Transverse colon (tissue), 4 donors: Measurements from ENCODE around the gene CEP250. TPM values are rescaled to one million over a fixed set of nuclear protein-coding genes. Genes with fewer than 3 reads are reported as not detected.

Source experiments
- DNase-seq: peaks from one replicate; pipeline ENCODE4 v3.0.0-alpha.2; 2019
- H3K27ac ChIP-seq, 4 donors: fragments of 200-600 bp; sonication (generic); 2 replicates each; pipeline ENCODE4 v1.5.1; 2016 to 2018; ENCODE audit warnings: inconsistent platforms in 4 of 4
- H3K27me3 ChIP-seq: fragments of 200-600 bp; sonication (generic); 2 replicates; pipeline ENCODE4 v1.5.1; 2017; ENCODE audit warnings: inconsistent platforms
- H3K36me3 ChIP-seq, 4 donors: fragments of 200-600 bp; sonication (generic); 2 replicates each; pipeline ENCODE4 v1.5.1; 2017 to 2019; ENCODE audit warnings: inconsistent platforms in 4 of 4
- H3K4me1 ChIP-seq, 4 donors: fragments of 200-600 bp; sonication (generic); 2 replicates each; pipeline ENCODE4 v1.5.1; 2017 to 2020; ENCODE audit warnings: inconsistent platforms in 4 of 4
- H3K4me3 ChIP-seq, 4 donors: fragments of 200-600 bp; sonication (generic); 1 replicate in 1 of 4; 2 replicates in 3 of 4; pipeline versions ENCODE4 v1.5.1 to v1.6.1; 2017 to 2019; ENCODE audit warnings: inconsistent platforms in 4 of 4
- H3K9me3 ChIP-seq, 2 donors: fragments of 200-600 bp; sonication (generic); 2 replicates each; pipeline ENCODE4 v1.5.1; 2017 to 2019; ENCODE audit warnings: inconsistent platforms in 2 of 2
- EP300 ChIP-seq: sonication (generic); formaldehyde crosslinking; IDR thresholded peaks from one replicate; pipeline ENCODE4 v1.6.1; 2017; ENCODE audit warnings: antibody characterized with exemption, low read depth
- POLR2A ChIP-seq: fragments of 450-650 bp; IDR thresholded peaks from one replicate; pipeline ENCODE4 v1.6.1; 2016; ENCODE audit warnings: antibody characterized with exemption, mild to moderate bottlenecking, moderate library complexity
- POLR2AphosphoS5 ChIP-seq, 3 donors: sonication (generic); formaldehyde crosslinking; IDR thresholded peaks; one replicate each; pipeline ENCODE4 v1.6.1; 2016; ENCODE audit warnings: antibody characterized with exemption in 3 of 3
- WGBS, 2 donors: methylation state at CpG; one replicate each; pipeline ENCODE4 v1.1.5; 2018; ENCODE audit warnings: low coverage in 1 of 2; 5-methylcytosine and 5-hydroxymethylcytosine counted together
- in situ Hi-C, 4 donors: fragments of 200-750 bp; cut with MboI; loops; one replicate each; pipeline versions ENCODE4 v1.15.0 to v1.15.1; 2017; ENCODE audit warnings: low sequenced_read_pairs in 3 of 4, low pct_ligation_motif_present in 1 of 4, low pct_unique_long_range_greater_than_20kb in 1 of 4
- intact Hi-C: fragments of 100-400 bp; cut with DNase I; formaldehyde crosslinking; loops from one replicate; pipeline ENCODE4 v1.15.1; 2023; ENCODE audit warnings: low total_unique reads
- total RNA-seq, 4 donors: library from RNA; depleted of rRNA; stranded (reverse); fragments of >200 nt; gene quantifications; one replicate each; pipeline ENCODE4 v1.1.0, GENCODE V29; 2016
- TF ChIP-seq, protein P1 (sequence below), 5 experiments: fragments of 200-600 bp in 3 of 5; fragments of 450-650 bp in 2 of 5; sonication (generic) in 3 of 5; IDR thresholded peaks; 1 replicate in 2 of 5; 2 replicates in 3 of 5; pipeline ENCODE4 v1.5.1; 2016 to 2017; ENCODE audit warnings: antibody characterized with exemption in 5 of 5, inconsistent platforms in 3 of 5, mild to moderate bottlenecking in 2 of 5, moderate library complexity in 1 of 5

Gene CEP250
- total RNA-seq, 4 donors from 2014 or later: 22.8 to 38.6 (median 28.7) TPM

- intact Hi-C loops: no loop called here
- 93% methylated on average over 8 of the region's 8 CpGs; no CpG with 5 or more reads in 1 of the 2 donors for WGBS, 2 donors
- TF ChIP-seq POLR2AphosphoS5 (IDR thresholded peaks at IDR 0.05) (no peak), EP300 (no peak), POLR2A (no peak)
- TF ChIP-seq, protein P1, sequence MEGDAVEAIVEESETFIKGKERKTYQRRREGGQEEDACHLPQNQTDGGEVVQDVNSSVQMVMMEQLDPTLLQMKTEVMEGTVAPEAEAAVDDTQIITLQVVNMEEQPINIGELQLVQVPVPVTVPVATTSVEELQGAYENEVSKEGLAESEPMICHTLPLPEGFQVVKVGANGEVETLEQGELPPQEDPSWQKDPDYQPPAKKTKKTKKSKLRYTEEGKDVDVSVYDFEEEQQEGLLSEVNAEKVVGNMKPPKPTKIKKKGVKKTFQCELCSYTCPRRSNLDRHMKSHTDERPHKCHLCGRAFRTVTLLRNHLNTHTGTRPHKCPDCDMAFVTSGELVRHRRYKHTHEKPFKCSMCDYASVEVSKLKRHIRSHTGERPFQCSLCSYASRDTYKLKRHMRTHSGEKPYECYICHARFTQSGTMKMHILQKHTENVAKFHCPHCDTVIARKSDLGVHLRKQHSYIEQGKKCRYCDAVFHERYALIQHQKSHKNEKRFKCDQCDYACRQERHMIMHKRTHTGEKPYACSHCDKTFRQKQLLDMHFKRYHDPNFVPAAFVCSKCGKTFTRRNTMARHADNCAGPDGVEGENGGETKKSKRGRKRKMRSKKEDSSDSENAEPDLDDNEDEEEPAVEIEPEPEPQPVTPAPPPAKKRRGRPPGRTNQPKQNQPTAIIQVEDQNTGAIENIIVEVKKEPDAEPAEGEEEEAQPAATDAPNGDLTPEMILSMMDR (IDR thresholded peaks at IDR 0.05): no peak
- in situ Hi-C loops: no loop called here
- Histone ChIP-seq H3K36me3 (no peaks in the 10 kb centered on the region), H3K4me3 (no peak overlapping the region), H3K27me3 (no peaks in the 10 kb centered on the region), H3K4me1 (peaks cover 0 to 6% (median 0%) of the 10 kb centered on the region in 4 donors), H3K9me3 (no peaks in the 10 kb centered on the region), H3K27ac (no peak overlapping the region)
- no peak for DNase-seq
Measured at GRCh38 chr20:35556871-35557270, 101.5 kb downstream of the CEP250 start.

DNA sequence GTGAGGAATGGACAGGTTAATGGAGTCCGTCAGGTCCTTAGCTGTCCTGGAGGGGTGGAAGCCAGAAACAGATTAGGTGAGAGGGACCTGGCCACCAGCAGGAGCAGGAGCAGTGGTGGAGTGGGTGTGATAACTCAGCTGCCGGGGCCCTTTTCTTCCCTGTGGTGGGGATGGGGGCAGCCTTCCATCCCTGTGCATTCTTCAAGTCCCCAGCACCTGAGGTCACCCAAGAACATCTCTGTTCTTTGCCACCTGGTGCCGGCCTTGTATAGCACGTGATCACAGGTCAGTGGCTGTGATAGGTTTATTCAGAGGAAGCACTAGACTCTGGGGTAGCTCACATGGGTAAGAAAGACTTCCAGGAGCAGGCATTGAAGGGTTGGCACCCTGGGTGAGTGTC is 103.1 kb downstream of the CEP250 start:
- in situ Hi-C loops: no loop called here

GRCh38 chr20:35559042-35559693 is 103.8 kb downstream of the CEP250 start:
- TF ChIP-seq, protein P1 (IDR thresholded peaks at IDR 0.05): no peak
- no peak for TF ChIP-seq EP300
- TF ChIP-seq POLR2A: no peak
- H3K4me1 ChIP-seq: peaks cover 0 to 6% (median 0%) of the 10 kb centered on the region in 4 donors
- H3K4me3 ChIP-seq: no peak overlapping the region
- no peak for DNase-seq
- no peaks in the 10 kb centered on the region for H3K9me3 ChIP-seq
- WGBS, 2 donors: 89 to 90% methylated on average over 6 to 24 of the region's 24 CpGs
- no peaks in the 10 kb centered on the region for H3K27me3 ChIP-seq
- in situ Hi-C loops: no loop called here
- no peaks in the 10 kb centered on the region for H3K36me3 ChIP-seq
- intact Hi-C loops: no loop called here
- H3K27ac ChIP-seq: no peak overlapping the region

More for the DNA sequence above, 103.1 kb downstream of the CEP250 start:
- Histone ChIP-seq H3K36me3 (no peaks in the 10 kb centered on the region), H3K4me3 (no peak overlapping the region), H3K27ac (no peak overlapping the region), H3K27me3 (no peaks in the 10 kb centered on the region), H3K9me3 (no peaks in the 10 kb centered on the region), H3K4me1 (peaks cover 0 to 6% (median 0%) of the 10 kb centered on the region in 4 donors)
- WGBS, 2 donors: 97 to 100% methylated on average over 1 to 4 of the region's 4 CpGs
- DNase-seq: no peak
- intact Hi-C loops: no loop called here
- TF ChIP-seq POLR2AphosphoS5 (IDR thresholded peaks at IDR 0.05): no peak
- TF ChIP-seq, protein P1 (IDR thresholded peaks at IDR 0.05): no peak
- TF ChIP-seq EP300: no peak
- no peak for TF ChIP-seq POLR2A

- TF ChIP-seq POLR2AphosphoS5 (IDR thresholded peaks at IDR 0.05): peak in 1 of 3 donors; percentile 20
- TF ChIP-seq, protein P1 (IDR thresholded peaks at IDR 0.05): no peak
- H3K4me3 ChIP-seq: no peak overlapping the region
- intact Hi-C loops: no loop called here
- WGBS, 2 donors: 57% methylated on average over 18 of the region's 18 CpGs; no CpG with 5 or more reads in 1 of the 2 donors
- in situ Hi-C loops: no loop called here
- peaks cover 0 to 6% (median 0%) of the 10 kb centered on the region in 4 donors for H3K4me1 ChIP-seq
- no peak overlapping the region for H3K27ac ChIP-seq
- no peaks in the 10 kb centered on the region for H3K9me3 ChIP-seq
- no peaks in the 10 kb centered on the region for H3K36me3 ChIP-seq
- no peaks in the 10 kb centered on the region for H3K27me3 ChIP-seq
- DNase-seq: peak; percentile 73
Measured at GRCh38 chr20:35560105-35560511, 104.7 kb downstream of the CEP250 start.
